Adrenal gland (tissue), 5 donors: Measurements from ENCODE around the gene RBBP5.

ENCODE experiments used
- CTCF ChIP-seq, 6 experiments: fragments of 450-650 bp in 4 of 6; fragments of 200-600 bp in 2 of 6; sonication (generic) in 1 of 6; IDR thresholded peaks; 1 replicate in 5 of 6; 2 replicates in 1 of 6; pipeline versions ENCODE4 v1.5.1 to v1.8.0; 2016 to 2021; ENCODE audit warnings: antibody characterized with exemption in 6 of 6, mild to moderate bottlenecking in 2 of 6, moderate library complexity in 1 of 6
- POLR2A ChIP-seq, 2 donors: fragments of 450-650 bp; IDR thresholded peaks; one replicate each; pipeline ENCODE4 v1.6.1; 2017; ENCODE audit warnings: antibody characterized with exemption in 2 of 2, mild to moderate bottlenecking in 2 of 2, moderate library complexity in 1 of 2
- donor health status: DM: no; HTN: no; CAD: no.

DNA sequence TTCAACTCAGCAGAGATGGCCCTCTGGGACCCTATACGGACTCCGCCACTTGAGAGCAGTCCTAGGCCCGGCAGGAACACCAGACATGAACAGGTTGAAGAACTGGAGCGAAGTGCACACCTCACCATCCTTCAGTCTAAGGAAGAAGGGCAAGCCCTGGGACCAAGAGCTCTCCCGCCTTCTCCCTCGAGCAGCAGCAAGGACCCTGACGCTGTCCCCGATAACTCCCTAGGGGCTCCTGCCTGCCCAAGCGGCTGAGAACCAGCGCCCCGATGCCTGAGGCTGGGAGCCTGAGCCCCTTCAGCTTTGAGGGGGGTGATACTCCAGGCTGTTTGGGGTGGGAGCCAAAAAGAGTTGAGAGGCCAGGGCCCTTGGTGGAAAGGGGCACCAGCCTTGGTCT is 47.7 kb downstream of the RBBP5 start:
- no peak for TF ChIP-seq CTCF (IDR thresholded peaks at IDR 0.05)
- TF ChIP-seq POLR2A (IDR thresholded peaks at IDR 0.05): no peak
